Measurements from ENCODE around the gene ZNF74.
"Not testable (repeated sequence)": the region's sequence is repeated elsewhere in the genome, so short reads cannot be mapped to it uniquely, and the experiment has no call there.

Gene ZNF74

GRCh38 chr22:20386336-20386735 lies 7.6 kb upstream of the ZNF74 start:
- H3K27ac Mint-ChIP-seq = no peak overlapping the region
- H3K4me1 Mint-ChIP-seq = no peaks in the 10 kb centered on the region
- no peak overlapping the region for H3K4me3 Mint-ChIP-seq
- ATAC-seq (ENCODE audit: low read depth) = no peak
- peaks cover 2% of the 10 kb centered on the region for H3K9me3 Mint-ChIP-seq
- no peaks in the 10 kb centered on the region for H3K36me3 Mint-ChIP-seq
- no peaks in the 10 kb centered on the region for H3K27me3 Mint-ChIP-seq
- DNase-seq (ENCODE audit: low spot score in 2 of 2) = no peak

- Mint-ChIP-seq H3K9me3 (peaks cover 2% of the 10 kb centered on the region), H3K36me3 (no peaks in the 10 kb centered on the region), H3K4me1 (no peaks in the 10 kb centered on the region), H3K27ac (no peak overlapping the region), H3K27me3 (no peaks in the 10 kb centered on the region), H3K4me3 (no peak overlapping the region)
- ATAC-seq (ENCODE audit: low read depth) (no peak), DNase-seq (ENCODE audit: low spot score in 2 of 2) (no peak)
Observed at GRCh38 chr22:20386972-20387371, 7.0 kb upstream of the ZNF74 start.

GRCh38 chr22:20388200-20388599 lies 5.8 kb upstream of the ZNF74 start:
- Mint-ChIP-seq H3K36me3 (no peaks in the 10 kb centered on the region), H3K27ac (no peak overlapping the region), H3K4me1 (no peaks in the 10 kb centered on the region), H3K4me3 (no peak overlapping the region), H3K9me3 (peaks cover 2% of the 10 kb centered on the region), H3K27me3 (no peaks in the 10 kb centered on the region)
- DNase-seq (ENCODE audit: low spot score in 2 of 2) (no peak), ATAC-seq (ENCODE audit: low read depth) (no peak)

GRCh38 chr22:20389288-20389687 lies 4.7 kb upstream of the ZNF74 start:
- no peak overlapping the region for H3K27ac Mint-ChIP-seq
- no peaks in the 10 kb centered on the region for H3K27me3 Mint-ChIP-seq
- H3K36me3 Mint-ChIP-seq = no peaks in the 10 kb centered on the region
- no peak overlapping the region for H3K4me3 Mint-ChIP-seq
- DNase-seq (ENCODE audit: low spot score in 2 of 2) = no peak
- no peak for ATAC-seq (ENCODE audit: low read depth)
- peaks cover 2% of the 10 kb centered on the region for H3K9me3 Mint-ChIP-seq
- no peaks in the 10 kb centered on the region for H3K4me1 Mint-ChIP-seq

- Mint-ChIP-seq H3K4me1 (peaks cover 6% of the 10 kb centered on the region), H3K36me3 (no peaks in the 10 kb centered on the region), H3K27me3 (no peaks in the 10 kb centered on the region), H3K27ac (no peak overlapping the region), H3K4me3 (no peak overlapping the region), H3K9me3 (peaks cover 2% of the 10 kb centered on the region)
- no peak for DNase-seq (ENCODE audit: low spot score in 2 of 2)
- ATAC-seq (ENCODE audit: low read depth) = no peak
Observed at GRCh38 chr22:20390394-20390907, 3.5 kb upstream of the ZNF74 start.

- H3K4me1 Mint-ChIP-seq = peaks cover 14% of the 10 kb centered on the region
- no peak for DNase-seq (ENCODE audit: low spot score in 2 of 2)
- ATAC-seq (ENCODE audit: low read depth) = no peak
- no peaks in the 10 kb centered on the region for H3K36me3 Mint-ChIP-seq
- H3K9me3 Mint-ChIP-seq = peaks cover 2% of the 10 kb centered on the region
- no peaks in the 10 kb centered on the region for H3K27me3 Mint-ChIP-seq
- no peak overlapping the region for H3K4me3 Mint-ChIP-seq
- no peak overlapping the region for H3K27ac Mint-ChIP-seq
Observed at GRCh38 chr22:20391222-20391621, 2.7 kb upstream of the ZNF74 start.

GRCh38 chr22:20392365-20392881 lies 1.5 kb upstream of the ZNF74 start:
- not testable (repeated sequence) for H3K27me3 Mint-ChIP-seq; H3K4me3 Mint-ChIP-seq; H3K9me3 Mint-ChIP-seq; DNase-seq (ENCODE audit: low spot score in 2 of 2); H3K36me3 Mint-ChIP-seq; H3K27ac Mint-ChIP-seq; ATAC-seq (ENCODE audit: low read depth)
- H3K4me1 Mint-ChIP-seq = peaks cover 22% of the 10 kb centered on the region

GRCh38 chr22:20392983-20393704 lies 807 bp upstream of the ZNF74 start:
- H3K27me3 Mint-ChIP-seq = no peaks in the 10 kb centered on the region
- peaks cover 22% of the 10 kb centered on the region for H3K4me1 Mint-ChIP-seq
- H3K36me3 Mint-ChIP-seq = peaks cover 2% of the 10 kb centered on the region
- peak overlapping the region; percentile 87 for H3K27ac Mint-ChIP-seq
- H3K4me3 Mint-ChIP-seq = peak overlapping the region; percentile 93
- peaks cover 2% of the 10 kb centered on the region for H3K9me3 Mint-ChIP-seq
- ATAC-seq (ENCODE audit: low read depth) (no peak), DNase-seq (ENCODE audit: low spot score in 2 of 2) (no peak)

- no peaks in the 10 kb centered on the region for H3K9me3 Mint-ChIP-seq
- peaks cover 26% of the 10 kb centered on the region for H3K4me1 Mint-ChIP-seq
- ATAC-seq (ENCODE audit: low read depth) (no peak), DNase-seq (ENCODE audit: low spot score in 2 of 2) (no peak)
- peak overlapping the region; percentile 93 for H3K4me3 Mint-ChIP-seq
- H3K36me3 Mint-ChIP-seq = peaks cover 2% of the 10 kb centered on the region
- H3K27me3 Mint-ChIP-seq = no peaks in the 10 kb centered on the region
- H3K27ac Mint-ChIP-seq = no peak overlapping the region
Observed at GRCh38 chr22:20395181-20395906, 1.4 kb downstream of the ZNF74 start.

GRCh38 chr22:20395907-20396287 lies 1.9 kb downstream of the ZNF74 start:
- H3K4me1 Mint-ChIP-seq = peaks cover 26% of the 10 kb centered on the region
- H3K4me3 Mint-ChIP-seq = peak overlapping the region; percentile 93

GRCh38 chr22:20396639-20397038 lies 2.7 kb downstream of the ZNF74 start:
- ATAC-seq (ENCODE audit: low read depth) = no peak
- peaks cover 26% of the 10 kb centered on the region for H3K4me1 Mint-ChIP-seq
- H3K27ac Mint-ChIP-seq = no peak overlapping the region
- H3K9me3 Mint-ChIP-seq = no peaks in the 10 kb centered on the region
- DNase-seq (ENCODE audit: low spot score in 2 of 2) = no peak
- H3K36me3 Mint-ChIP-seq = peaks cover 2% of the 10 kb centered on the region
- peak overlapping the region; percentile 2 for H3K4me3 Mint-ChIP-seq
- no peaks in the 10 kb centered on the region for H3K27me3 Mint-ChIP-seq

More at GRCh38 chr22:20395907-20396287, 1.9 kb downstream of the ZNF74 start:
- H3K27ac Mint-ChIP-seq = no peak overlapping the region
- H3K27me3 Mint-ChIP-seq = no peaks in the 10 kb centered on the region
- peaks cover 2% of the 10 kb centered on the region for H3K36me3 Mint-ChIP-seq
- DNase-seq (ENCODE audit: low spot score in 2 of 2) (no peak), ATAC-seq (ENCODE audit: low read depth) (no peak)
- H3K9me3 Mint-ChIP-seq = no peaks in the 10 kb centered on the region

- H3K27me3 Mint-ChIP-seq = no peaks in the 10 kb centered on the region
- H3K4me3 Mint-ChIP-seq = no peak overlapping the region
- DNase-seq (ENCODE audit: low spot score in 2 of 2) = no peak
- peaks cover 2% of the 10 kb centered on the region for H3K36me3 Mint-ChIP-seq
- no peaks in the 10 kb centered on the region for H3K9me3 Mint-ChIP-seq
- no peak overlapping the region for H3K27ac Mint-ChIP-seq
- ATAC-seq (ENCODE audit: low read depth) = no peak
- H3K4me1 Mint-ChIP-seq = peaks cover 26% of the 10 kb centered on the region
Observed at GRCh38 chr22:20397498-20397897, 3.5 kb downstream of the ZNF74 start.

GRCh38 chr22:20398420-20398819 lies 4.5 kb downstream of the ZNF74 start:
- peaks cover 28% of the 10 kb centered on the region for H3K4me1 Mint-ChIP-seq
- H3K9me3 Mint-ChIP-seq = no peaks in the 10 kb centered on the region
- no peak for ATAC-seq (ENCODE audit: low read depth)
- H3K27me3 Mint-ChIP-seq = no peaks in the 10 kb centered on the region
- DNase-seq (ENCODE audit: low spot score in 2 of 2) = no peak
- H3K27ac Mint-ChIP-seq = no peak overlapping the region
- H3K36me3 Mint-ChIP-seq = peaks cover 6% of the 10 kb centered on the region
- H3K4me3 Mint-ChIP-seq = no peak overlapping the region

GRCh38 chr22:20399866-20400605 lies 6.1 kb downstream of the ZNF74 start:
- no peak overlapping the region for H3K4me3 Mint-ChIP-seq
- no peak for ATAC-seq (ENCODE audit: low read depth)
- H3K36me3 Mint-ChIP-seq = peaks cover 11% of the 10 kb centered on the region
- peaks cover 27% of the 10 kb centered on the region for H3K4me1 Mint-ChIP-seq
- no peak for DNase-seq (ENCODE audit: low spot score in 2 of 2)
- H3K27me3 Mint-ChIP-seq = no peaks in the 10 kb centered on the region
- H3K27ac Mint-ChIP-seq = no peak overlapping the region
- no peaks in the 10 kb centered on the region for H3K9me3 Mint-ChIP-seq

Measured in memory B cell (primary cell).